Hepatocyte (in vitro differentiated cells): ENCODE data around the gene FAM219B. TPM values are rescaled to one million over a fixed set of nuclear protein-coding genes. Genes with fewer than 3 reads are reported as not detected.

Experiments
- DNase-seq: peaks from one replicate; pipeline ENCODE4 v3.0.0-alpha.2; 2016; ENCODE audit warnings: low spot score
- H2AFZ ChIP-seq: fragments of 200-600 bp; sonication (generic); 2 replicates; pipeline ENCODE4 v1.6.0; 2016; ENCODE audit warnings: antibody characterized with exemption, mild to moderate bottlenecking
- H3K27ac ChIP-seq: fragments of 200-600 bp; sonication (generic); 2 replicates; pipeline ENCODE4 v1.5.1; 2016; ENCODE audit warnings: mild to moderate bottlenecking
- H3K27me3 ChIP-seq: fragments of 200-600 bp; sonication (generic); 2 replicates; pipeline ENCODE4 v1.6.1; 2016
- H3K36me3 ChIP-seq: fragments of 200-600 bp; sonication (generic); replicated peaks from 2 replicates; pipeline ENCODE4 v1.5.1; 2016; ENCODE audit warnings: low read depth; ENCODE audit not compliant: insufficient read depth
- H3K4me1 ChIP-seq: fragments of 200-600 bp; sonication (generic); 2 replicates; pipeline ENCODE4 v1.5.1; 2016; ENCODE audit warnings: mild to moderate bottlenecking, moderate library complexity; ENCODE audit not compliant: insufficient read depth
- H3K4me2 ChIP-seq: fragments of 200-600 bp; sonication (generic); 2 replicates; pipeline ENCODE4 v1.6.0; 2016
- H3K4me3 ChIP-seq: fragments of 200-600 bp; sonication (generic); 2 replicates; pipeline ENCODE4 v1.5.1; 2016; ENCODE audit warnings: mild to moderate bottlenecking
- H3K79me2 ChIP-seq: fragments of 200-600 bp; sonication (generic); 2 replicates; pipeline ENCODE4 v1.6.0; 2017; ENCODE audit warnings: mild to moderate bottlenecking
- H3K9me2 ChIP-seq: fragments of 200-600 bp; sonication (generic); replicated peaks from 2 replicates; pipeline ENCODE4 v1.6.0; 2017; ENCODE audit warnings: mild to moderate bottlenecking; ENCODE audit not compliant: insufficient read depth
- H3K9me3 ChIP-seq: fragments of 200-600 bp; sonication (generic); 2 replicates; pipeline ENCODE4 v1.5.1; 2016; ENCODE audit warnings: low read depth, mild to moderate bottlenecking
- H4K20me1 ChIP-seq: fragments of 200-600 bp; sonication (generic); 2 replicates; pipeline ENCODE4 v1.6.0; 2016; ENCODE audit warnings: mild to moderate bottlenecking; ENCODE audit not compliant: insufficient read depth, poor library complexity, severe bottlenecking
- CTCF ChIP-seq: fragments of 200-600 bp; sonication (generic); IDR thresholded peaks from 2 replicates; pipeline ENCODE4 v1.5.1; 2016; ENCODE audit warnings: antibody characterized with exemption, mild to moderate bottlenecking; ENCODE audit not compliant: poor library complexity
- EZH2 ChIP-seq: fragments of 200-600 bp; sonication (generic); IDR thresholded peaks from 2 replicates; pipeline ENCODE4 v1.6.1; 2016; ENCODE audit warnings: antibody characterized with exemption, mild to moderate bottlenecking, borderline replicate concordance
- EZH2phosphoT487 ChIP-seq: fragments of 200-600 bp; sonication (generic); IDR thresholded peaks from one replicate; pipeline ENCODE4 v1.6.1; 2018; ENCODE audit warnings: antibody characterized with exemption, mild to moderate bottlenecking, low read depth, moderate library complexity; ENCODE audit not compliant: unreplicated experiment, severe bottlenecking
- WGBS: methylation state at CpG from one replicate; pipeline ENCODE4 v1.1.6; 2016; ENCODE audit warnings: low lambda C conversion rate; ENCODE audit errors: missing lambda C conversion rate; 5-methylcytosine and 5-hydroxymethylcytosine counted together
- polyA plus RNA-seq: library from polyadenylated mRNA; unstranded; fragments of >200 nt; fragmentation: Nextera tagmentation; extraction: Ambion mirVana; gene quantifications from 2 replicates; pipeline ENCODE4 v1.2.1, GENCODE V29; 2016
- total RNA-seq: library from RNA; depleted of rRNA; stranded (reverse); fragments of >200 nt; gene quantifications from 2 replicates; pipeline ENCODE4 v1.2.3, GENCODE V29; 2014

The FAM219B gene
- total and polyA plus RNA-seq, 2 experiments from 2014 or later: 35.9 to 36.9 TPM

- Histone ChIP-seq H3K27me3 (no peaks in the 10 kb centered on the region), H3K4me3 (no peak overlapping the region), H3K36me3 (no peaks in the 10 kb centered on the region), H3K79me2 (peaks cover 47% of the 10 kb centered on the region), H4K20me1 (peaks cover 23% of the 10 kb centered on the region), H3K4me2 (no peak overlapping the region), H3K9me3 (no peaks in the 10 kb centered on the region), H2AFZ (no peak overlapping the region), H3K4me1 (peaks cover 11% of the 10 kb centered on the region), H3K27ac (no peak overlapping the region), H3K9me2 (no peaks in the 10 kb centered on the region)
- DNase-seq: no peak
- TF ChIP-seq EZH2phosphoT487 (no peak), CTCF (no peak), EZH2 (no peak)
- WGBS: 97% methylated on average over 13 of the region's 13 CpGs
Observed at GRCh38 chr15:74854453-74855022, 52.1 kb downstream of the FAM219B start.

- H3K9me3 ChIP-seq: no peaks in the 10 kb centered on the region
- TF ChIP-seq EZH2 (no peak), EZH2phosphoT487 (no peak), CTCF (no peak)
- no peak overlapping the region for H3K27ac ChIP-seq
- no peak overlapping the region for H3K4me2 ChIP-seq
- peaks cover 23% of the 10 kb centered on the region for H3K79me2 ChIP-seq
- H3K9me2 ChIP-seq: no peaks in the 10 kb centered on the region
- H3K4me1 ChIP-seq: peaks cover 2% of the 10 kb centered on the region
- no peak for DNase-seq
- H3K27me3 ChIP-seq: no peaks in the 10 kb centered on the region
- no peak overlapping the region for H2AFZ ChIP-seq
- H3K4me3 ChIP-seq: no peak overlapping the region
- no peaks in the 10 kb centered on the region for H3K36me3 ChIP-seq
- 86% methylated on average over 7 of the region's 7 CpGs for WGBS
- H4K20me1 ChIP-seq: peaks cover 5% of the 10 kb centered on the region
Observed at GRCh38 chr15:74851960-74852359, 54.7 kb downstream of the FAM219B start.

GRCh38 chr15:74850393-74850792 is 56.3 kb downstream of the FAM219B start:
- peaks cover 12% of the 10 kb centered on the region for H3K79me2 ChIP-seq
- WGBS: 75% methylated on average over 4 of the region's 4 CpGs
- no peak overlapping the region for H3K27ac ChIP-seq
- H3K9me2 ChIP-seq: no peaks in the 10 kb centered on the region
- TF ChIP-seq EZH2phosphoT487: no peak
- TF ChIP-seq CTCF: no peak
- no peak for TF ChIP-seq EZH2
- H3K36me3 ChIP-seq: no peaks in the 10 kb centered on the region
- H3K27me3 ChIP-seq: no peaks in the 10 kb centered on the region
- no peak overlapping the region for H3K4me3 ChIP-seq
- no peak overlapping the region for H2AFZ ChIP-seq
- no peaks in the 10 kb centered on the region for H3K4me1 ChIP-seq
- no peak for DNase-seq
- no peaks in the 10 kb centered on the region for H4K20me1 ChIP-seq
- no peaks in the 10 kb centered on the region for H3K9me3 ChIP-seq
- H3K4me2 ChIP-seq: no peak overlapping the region

Other genes starting within 250 kb of the FAM219B start
- gene EDC3, start 210.8 kb downstream of the FAM219B start, total RNA-seq: 11.5 and 15.0 TPM in 2 replicates
- gene EDC3, start 210.8 kb downstream of the FAM219B start, polyA plus RNA-seq: 21.1 and 31.4 TPM in 2 replicates
- gene CYP1A1, start 181.3 kb downstream of the FAM219B start, total RNA-seq: 17.0 and 23.5 TPM in 2 replicates
- gene CYP1A1, start 181.3 kb downstream of the FAM219B start, polyA plus RNA-seq: 19.1 and 22.6 TPM in 2 replicates
- gene CYP1A2, start 158.0 kb downstream of the FAM219B start, total RNA-seq: 0.40 TPM in 1 of 2 replicates, not detected in the other
- 0.17 TPM in 1 of 2 replicates, not detected in the other for gene CYP1A2, start 158.0 kb downstream of the FAM219B start, polyA plus RNA-seq
- 15.8 and 16.9 TPM in 2 replicates for gene CSK, start 124.8 kb downstream of the FAM219B start, total RNA-seq
- gene CSK, start 124.8 kb downstream of the FAM219B start, polyA plus RNA-seq: 19.1 and 21.8 TPM in 2 replicates
- not detected in 2 replicates for gene LMAN1L, start 94.0 kb downstream of the FAM219B start, total RNA-seq
- not detected in 2 replicates for gene LMAN1L, start 94.0 kb downstream of the FAM219B start, polyA plus RNA-seq
- not detected in 2 replicates for gene CPLX3, start 80.2 kb downstream of the FAM219B start, total RNA-seq
- gene CPLX3, start 80.2 kb downstream of the FAM219B start, polyA plus RNA-seq: 0.10 TPM in 1 of 2 replicates, not detected in the other
- 37.6 and 40.4 TPM in 2 replicates for gene ULK3, start 63.7 kb downstream of the FAM219B start, total RNA-seq
- gene ULK3, start 63.7 kb downstream of the FAM219B start, polyA plus RNA-seq: 45.7 and 46.3 TPM in 2 replicates
- gene SCAMP2, start 33.5 kb downstream of the FAM219B start, total RNA-seq: 64.0 and 84.3 TPM in 2 replicates
- 123 and 130 TPM in 2 replicates for gene SCAMP2, start 33.5 kb downstream of the FAM219B start, polyA plus RNA-seq
- 41.1 and 43.8 TPM in 2 replicates for gene MPI, start 16.8 kb downstream of the FAM219B start, total RNA-seq
- 32.6 and 32.8 TPM in 2 replicates for gene MPI, start 16.8 kb downstream of the FAM219B start, polyA plus RNA-seq
- gene COX5A, start 31.2 kb upstream of the FAM219B start, total RNA-seq: 151 and 197 TPM in 2 replicates
- gene COX5A, start 31.2 kb upstream of the FAM219B start, polyA plus RNA-seq: 404 and 449 TPM in 2 replicates
- 22.7 and 23.4 TPM in 2 replicates for gene RPP25, start 49.9 kb upstream of the FAM219B start, total RNA-seq
- gene RPP25, start 49.9 kb upstream of the FAM219B start, polyA plus RNA-seq: 60.4 and 65.6 TPM in 2 replicates
- 17.8 and 18.8 TPM in 2 replicates for gene SCAMP5, start 88.7 kb upstream of the FAM219B start, total RNA-seq
- gene SCAMP5, start 88.7 kb upstream of the FAM219B start, polyA plus RNA-seq: 7.8 and 10.6 TPM in 2 replicates
- 16.4 and 20.8 TPM in 2 replicates for gene PPCDC, start 116.7 kb upstream of the FAM219B start, total RNA-seq
- gene PPCDC, start 116.7 kb upstream of the FAM219B start, polyA plus RNA-seq: 17.8 and 21.1 TPM in 2 replicates